ENCODE data around the gene KLHL30.

Gene KLHL30

DNA sequence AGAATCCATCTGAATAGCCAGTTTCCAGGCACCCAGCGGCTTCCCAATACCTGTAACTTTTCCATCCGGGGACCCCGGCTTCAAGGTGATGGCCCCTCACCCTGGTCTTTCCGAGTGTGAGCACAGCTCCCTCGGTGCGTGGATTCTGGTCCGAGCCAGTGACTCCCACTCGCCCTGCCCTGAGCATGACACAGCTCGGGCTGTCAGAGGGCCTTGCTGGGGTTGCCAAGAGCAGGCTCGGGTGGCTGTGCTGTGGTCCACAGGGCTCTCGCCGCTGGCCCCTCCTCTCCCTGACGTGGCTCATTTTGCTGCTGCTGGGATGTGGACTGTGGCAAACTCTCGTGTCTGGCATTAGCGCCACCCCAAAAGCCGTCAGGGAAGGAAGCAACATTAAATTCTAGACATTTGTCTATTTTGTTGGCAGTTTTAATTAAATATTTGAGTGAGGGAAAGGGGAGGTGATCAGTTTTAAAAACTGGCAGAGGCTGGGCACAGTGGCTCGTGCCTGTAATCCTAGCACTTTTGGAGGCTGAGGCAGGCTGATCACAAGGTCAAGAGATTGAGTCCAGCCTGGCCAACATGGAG lies 43.9 kb upstream of the KLHL30 start:
- CTCF ChIA-PET = no interaction called here
- TF ChIP-seq, protein P1, sequence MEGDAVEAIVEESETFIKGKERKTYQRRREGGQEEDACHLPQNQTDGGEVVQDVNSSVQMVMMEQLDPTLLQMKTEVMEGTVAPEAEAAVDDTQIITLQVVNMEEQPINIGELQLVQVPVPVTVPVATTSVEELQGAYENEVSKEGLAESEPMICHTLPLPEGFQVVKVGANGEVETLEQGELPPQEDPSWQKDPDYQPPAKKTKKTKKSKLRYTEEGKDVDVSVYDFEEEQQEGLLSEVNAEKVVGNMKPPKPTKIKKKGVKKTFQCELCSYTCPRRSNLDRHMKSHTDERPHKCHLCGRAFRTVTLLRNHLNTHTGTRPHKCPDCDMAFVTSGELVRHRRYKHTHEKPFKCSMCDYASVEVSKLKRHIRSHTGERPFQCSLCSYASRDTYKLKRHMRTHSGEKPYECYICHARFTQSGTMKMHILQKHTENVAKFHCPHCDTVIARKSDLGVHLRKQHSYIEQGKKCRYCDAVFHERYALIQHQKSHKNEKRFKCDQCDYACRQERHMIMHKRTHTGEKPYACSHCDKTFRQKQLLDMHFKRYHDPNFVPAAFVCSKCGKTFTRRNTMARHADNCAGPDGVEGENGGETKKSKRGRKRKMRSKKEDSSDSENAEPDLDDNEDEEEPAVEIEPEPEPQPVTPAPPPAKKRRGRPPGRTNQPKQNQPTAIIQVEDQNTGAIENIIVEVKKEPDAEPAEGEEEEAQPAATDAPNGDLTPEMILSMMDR (IDR thresholded peaks at IDR 0.05; ENCODE audit: insufficient read depth, low read length, missing control alignments) = no peak
- DNase-seq (ENCODE audit: low read depth, low spot score) = no peak
- POLR2A ChIA-PET = no interaction called here
- no peak overlapping the region for H3K4me3 ChIP-seq (ENCODE audit: low read depth, low read length)

- TF ChIP-seq, protein P1 (IDR thresholded peaks at IDR 0.05; ENCODE audit: insufficient read depth, low read length, missing control alignments) = no peak
- DNase-seq (ENCODE audit: low read depth, low spot score) = no peak
- no peak overlapping the region for H3K4me3 ChIP-seq (ENCODE audit: low read depth, low read length)
- ChIA-PET CTCF (no interaction called here), POLR2A (no interaction called here)
Observed at GRCh38 chr2:238095143-238095542, 43.3 kb upstream of the KLHL30 start.

DNA sequence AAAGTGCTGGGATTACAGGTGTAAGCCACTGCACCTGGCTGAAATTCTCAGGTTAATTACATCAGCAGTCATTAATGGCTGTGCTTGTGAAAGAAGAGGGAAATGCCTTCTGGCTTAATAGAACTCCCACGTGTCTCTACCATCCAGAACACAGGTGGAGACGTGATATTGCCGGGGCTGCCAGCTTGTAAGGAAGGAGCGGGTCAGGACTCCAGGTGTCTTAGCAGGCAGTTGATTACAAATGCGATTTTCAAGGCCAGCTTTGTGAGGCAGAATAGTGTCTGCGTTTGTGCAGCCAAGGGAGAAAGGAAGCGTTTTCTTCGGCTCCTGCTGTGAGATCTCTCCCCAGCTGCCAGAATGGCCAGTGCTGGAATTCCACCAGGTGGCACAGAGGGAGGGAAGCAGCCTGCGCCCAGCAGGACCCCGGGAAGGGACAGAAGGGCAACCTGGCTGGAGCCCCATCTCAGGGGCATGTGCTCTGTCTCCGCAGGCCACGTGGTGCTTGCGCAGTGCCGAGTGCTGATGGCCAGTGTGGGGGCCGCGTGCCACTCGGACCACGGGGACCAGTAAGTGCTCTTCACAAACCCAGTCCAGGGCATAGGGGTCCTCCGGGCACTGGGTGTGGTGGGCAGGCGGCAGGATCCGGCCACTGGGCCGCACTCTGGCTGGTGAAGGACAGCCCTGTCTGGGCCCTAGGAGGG lies 42.0 kb upstream of the KLHL30 start:
- CTCF ChIA-PET = no interaction called here
- POLR2A ChIA-PET = no interaction called here
- TF ChIP-seq, protein P1 (IDR thresholded peaks at IDR 0.05; ENCODE audit: insufficient read depth, low read length, missing control alignments) = no peak
- no peak overlapping the region for H3K4me3 ChIP-seq (ENCODE audit: low read depth, low read length)
- no peak for DNase-seq (ENCODE audit: low read depth, low spot score)

- POLR2A ChIA-PET = no interaction called here
- no peak for DNase-seq (ENCODE audit: low read depth, low spot score)
- CTCF ChIA-PET = no interaction called here
- TF ChIP-seq, protein P1 (IDR thresholded peaks at IDR 0.05; ENCODE audit: insufficient read depth, low read length, missing control alignments) = no peak
- H3K4me3 ChIP-seq (ENCODE audit: low read depth, low read length) = no peak overlapping the region
Observed at GRCh38 chr2:238097201-238097987, 41.1 kb upstream of the KLHL30 start.

DNA sequence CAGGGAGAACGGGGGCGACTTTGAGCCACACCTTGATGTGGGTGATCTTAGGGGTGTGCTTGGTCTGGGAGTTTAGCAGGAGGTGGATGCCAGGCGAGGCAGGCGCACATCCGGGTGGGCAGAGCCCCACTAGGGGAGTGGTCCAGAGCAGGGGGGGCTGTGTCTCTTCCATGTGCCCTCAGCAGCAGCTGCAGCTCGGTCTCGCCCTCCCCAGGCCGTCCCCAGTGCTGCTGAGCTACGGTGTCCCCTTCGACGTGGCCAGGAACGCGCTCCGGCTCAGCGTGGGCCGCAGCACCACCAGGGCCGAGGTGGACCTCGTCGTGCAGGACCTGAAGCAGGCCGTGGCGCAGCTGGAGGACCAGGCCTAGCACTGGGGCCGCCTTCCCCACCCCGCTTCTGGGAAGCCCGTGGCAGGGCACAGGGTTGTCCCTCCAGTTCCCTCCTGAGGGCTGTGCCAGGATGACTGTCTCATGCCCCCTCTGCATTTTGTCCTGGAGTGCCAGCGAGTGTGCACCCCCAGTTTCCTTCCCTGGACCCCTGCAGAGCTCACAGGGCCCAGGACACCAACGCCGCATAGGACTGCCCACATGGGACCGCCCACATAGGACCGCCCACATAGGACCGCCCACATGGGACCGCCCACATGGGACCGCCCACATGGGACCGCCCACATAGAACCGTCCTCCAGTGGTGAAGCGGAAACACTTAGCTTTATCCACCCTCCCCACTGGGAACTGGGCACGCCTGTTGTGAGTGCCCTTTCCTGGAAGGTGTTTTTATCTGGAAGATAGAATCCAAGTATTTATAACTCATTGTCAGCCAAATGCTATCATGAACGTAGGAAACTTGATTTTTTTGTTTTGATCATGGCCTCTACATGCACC lies 40.2 kb upstream of the KLHL30 start:
- H3K4me3 ChIP-seq (ENCODE audit: low read depth, low read length) = no peak overlapping the region
- POLR2A ChIA-PET = no interaction called here
- TF ChIP-seq, protein P1 (IDR thresholded peaks at IDR 0.05; ENCODE audit: insufficient read depth, low read length, missing control alignments) = no peak
- CTCF ChIA-PET = interaction anchor here (0.9 kb wide), 1 partner anchor 11 kb away, joined by 4 read pairs; no protein-coding TSS in a partner anchor
- DNase-seq (ENCODE audit: low read depth, low spot score) = no peak
